H1 (cell line): ENCODE data around the gene NTRK2. TPM values are rescaled to one million over a fixed set of nuclear protein-coding genes. Genes with fewer than 3 reads are reported as not detected.

ENCODE experiments used
- RAD21 ChIP-seq, 2 experiments: IDR thresholded peaks in 1 of 2; conservative IDR thresholded peaks in 1 of 2; 2 replicates each; pipeline ENCODE4 v1.6.1; 2011; ENCODE audit warnings: low read depth in 2 of 2, low read length in 2 of 2, improper control_type of control experiment in 1 of 2, inconsistent platforms in 1 of 2, mild to moderate bottlenecking in 1 of 2, moderate library complexity in 1 of 2
- polyA plus RNA-seq, 7 experiments: library from polyadenylated mRNA; depleted of rRNA in 3 of 7; stranded (reverse) in 5 of 7; unstranded in 2 of 7; fragments of >200 nt in 5 of 7; fragments of 200-250 nt in 2 of 7; gene quantifications; 1 replicate in 5 of 7; 2 replicates in 1 of 7; 4 replicates in 1 of 7; pipeline versions ENCODE4 v1.2.1 to v1.2.3, GENCODE V29; 2011 to 2013; ENCODE audit warnings: missing spikeins in 2 of 7, mixed read lengths in 2 of 7
- total RNA-seq: library from RNA; stranded (reverse); fragmentation: NEBNext Ultra II Directional; extraction: Animal tissue kit (Norgen Biotek cat#: 25700); gene quantifications from 2 replicates; pipeline ENCODE4 v1.2.1, GENCODE V29; 2021

NTRK2 gene
- total and polyA plus RNA-seq, 2 of the 8 experiments (the other 6 are each of a cell fraction or from before 2014, with no cell fraction given): 0.03 to 0.04 TPM

- no peak for TF ChIP-seq RAD21 (IDR thresholded peaks at IDR 0.05 in 1 of 2, conservative IDR thresholded peaks at IDR 0.05 in 1 of 2; ENCODE audit: low read depth in 2 of 2, low read length in 2 of 2)
Measured at GRCh38 chr9:84955971-84956370, 286.4 kb downstream of the NTRK2 start (continued).
